HG03135 (cell line): Measurements from ENCODE around the gene IL15.
"Not testable (repeated sequence)": the region's sequence is repeated elsewhere in the genome, so short reads cannot be mapped to it uniquely, and the experiment has no call there.

Experiments used
- ATAC-seq: cut with Tn5 transposase; IDR thresholded peaks from one replicate; pipeline ENCODE4 v1.9.1; 2021; ENCODE audit warnings: mild to moderate bottlenecking, moderate library complexity; ENCODE audit not compliant: unreplicated experiment

Gene IL15

DNA sequence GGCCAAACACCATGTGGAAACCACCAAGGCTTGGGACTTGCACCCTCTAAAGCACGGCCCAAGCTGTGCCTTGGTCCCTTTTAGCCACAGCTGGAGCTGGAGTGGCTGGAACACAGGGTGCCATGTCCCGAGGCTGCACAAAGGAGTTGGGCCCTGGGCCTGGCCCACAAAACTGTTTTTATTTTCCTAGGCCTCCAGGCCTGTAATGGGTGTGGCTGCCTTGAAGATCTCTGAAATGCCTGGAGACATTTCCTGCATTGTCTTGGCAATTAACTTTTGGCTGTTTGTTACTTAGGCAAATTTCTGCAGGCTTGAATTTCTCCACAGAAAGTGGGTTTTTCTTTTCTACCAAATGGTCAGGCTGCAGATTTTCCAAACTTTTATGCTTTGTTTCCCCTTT, 55.7 kb downstream of the IL15 start:
- no peak for ATAC-seq

DNA sequence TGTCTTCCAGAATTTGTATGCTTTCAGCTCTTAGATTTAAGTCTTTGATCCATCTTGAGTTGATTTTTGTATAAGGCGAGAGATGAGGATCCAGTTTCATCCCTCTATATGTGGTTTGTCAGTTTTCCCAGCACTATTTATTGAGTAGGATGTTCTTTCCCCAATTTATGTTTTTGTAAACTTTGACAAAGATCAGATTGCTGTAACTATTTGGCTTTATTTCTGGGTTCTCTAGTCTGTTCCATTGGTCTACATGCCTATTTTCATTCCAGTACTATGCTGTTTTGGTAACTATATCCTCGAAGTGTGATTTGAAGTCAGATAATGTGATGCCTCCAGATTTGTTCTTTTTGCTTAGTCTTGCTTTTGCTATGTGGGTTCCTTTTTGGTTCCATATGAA, 60.7 kb downstream of the IL15 start:
- no peak for ATAC-seq

DNA sequence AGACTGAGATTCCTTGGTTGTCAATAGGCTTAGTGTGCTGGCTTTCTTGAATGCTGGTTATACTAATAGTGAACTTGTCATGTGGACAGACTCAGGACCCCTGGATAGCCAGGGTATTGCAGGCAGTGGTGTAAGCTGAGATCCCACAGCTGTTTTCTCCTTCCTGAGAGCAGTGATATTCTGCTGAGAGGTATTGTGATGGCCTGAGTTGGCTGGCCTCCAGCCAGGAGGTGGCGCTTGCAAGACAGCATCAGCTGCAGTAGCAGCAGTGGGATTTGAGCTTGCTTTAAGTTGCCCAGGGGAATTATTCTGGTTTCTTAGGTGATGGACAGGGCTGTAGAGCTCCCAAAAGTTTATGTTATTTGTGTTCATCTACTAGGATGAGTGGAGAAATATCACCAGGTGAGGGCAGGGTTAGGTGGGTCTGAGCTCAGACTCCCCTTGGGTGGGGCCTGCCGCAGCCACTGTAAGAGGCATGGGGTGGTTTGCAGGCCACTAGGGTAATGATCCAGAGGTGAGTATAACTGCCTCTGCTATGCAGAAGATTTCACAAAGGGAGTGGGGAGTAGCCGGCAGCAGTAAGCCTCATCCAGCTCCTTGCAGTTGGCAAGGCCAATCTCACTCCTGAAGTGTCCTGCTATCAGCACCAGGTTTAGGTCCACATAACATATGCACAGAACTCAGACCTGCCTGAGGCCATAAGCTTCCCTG, 66.2 kb downstream of the IL15 start:
- ATAC-seq: no peak

DNA sequence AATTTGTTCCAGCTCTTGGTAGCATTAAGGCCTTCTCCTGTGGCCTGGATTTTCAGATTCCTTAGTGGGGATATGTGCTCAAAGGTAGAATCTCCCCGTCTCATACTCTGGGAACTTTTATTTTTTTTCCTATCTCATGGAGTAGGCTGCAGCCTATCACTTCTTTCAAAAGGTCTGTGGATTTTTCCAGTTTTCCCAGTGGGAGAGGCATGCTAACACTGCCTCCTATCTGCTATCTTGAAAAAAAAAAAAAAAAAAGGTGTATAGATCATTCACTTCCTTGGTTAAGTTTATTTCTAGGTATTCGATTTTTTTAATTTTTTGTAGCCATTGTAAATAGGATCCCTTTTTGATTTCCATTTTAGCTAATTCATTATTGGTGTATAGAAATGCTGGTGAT, 67.1 kb downstream of the IL15 start:
- no peak for ATAC-seq

DNA sequence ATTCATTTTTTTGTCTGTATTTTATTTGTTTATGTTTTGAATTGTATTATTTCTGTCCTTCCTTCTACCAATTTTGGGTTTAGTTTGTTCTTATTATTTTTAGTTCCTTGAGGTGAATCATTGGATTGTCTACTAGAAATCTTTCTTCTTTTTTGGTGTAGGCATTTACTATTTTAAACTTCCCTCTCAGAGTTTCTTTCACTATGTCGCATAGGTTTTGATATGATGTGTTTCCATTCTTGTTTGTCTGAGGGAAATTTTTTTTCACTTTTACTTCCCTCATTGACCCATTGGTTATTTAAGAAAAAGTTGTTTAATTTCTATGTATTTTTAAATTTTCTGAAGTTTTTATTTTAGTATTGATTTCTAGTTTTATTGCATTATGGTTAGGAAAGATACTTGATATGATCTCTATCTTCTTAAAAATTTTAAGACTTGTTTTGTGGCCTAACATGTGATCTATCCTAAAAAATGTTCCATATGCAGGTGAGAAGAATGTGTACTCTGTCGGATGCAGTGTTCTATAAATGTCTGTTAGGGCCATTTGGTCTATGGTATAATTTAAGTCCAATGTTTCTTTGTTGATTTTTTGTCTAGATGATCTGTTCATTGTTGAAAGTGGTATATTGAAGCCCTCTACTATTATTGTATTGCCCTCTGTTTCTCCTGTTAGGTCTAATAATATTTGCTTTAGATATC, 68.8 kb downstream of the IL15 start:
- ATAC-seq: peak; percentile 55

DNA sequence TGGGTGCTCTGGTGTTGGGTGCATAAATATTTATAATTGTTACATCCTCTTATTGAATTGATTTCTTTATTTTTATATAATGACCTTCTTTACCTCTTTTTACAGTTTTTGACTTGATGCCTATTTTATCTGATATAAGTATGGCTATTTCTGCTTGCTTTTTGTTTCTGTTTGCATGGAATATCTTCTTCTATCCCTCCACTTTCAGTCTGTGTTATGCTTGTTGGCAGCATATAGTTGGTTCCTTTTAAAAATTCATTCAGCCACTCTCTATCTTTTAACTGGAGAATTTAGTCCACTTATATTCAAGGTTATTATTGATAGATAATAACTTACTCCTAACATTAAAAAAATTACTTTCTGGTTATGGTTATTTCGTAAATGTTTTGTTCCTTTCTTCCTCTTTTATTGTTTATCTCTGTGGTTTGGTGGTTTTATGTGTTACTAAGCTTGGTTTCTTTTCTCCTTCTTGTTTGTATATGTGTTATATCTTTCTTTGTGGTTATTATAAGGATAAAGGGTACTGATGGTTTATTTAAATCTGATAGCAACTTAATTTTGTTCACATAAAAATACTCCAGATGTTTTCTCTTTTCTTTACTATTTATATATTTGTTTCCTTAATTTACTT, 69.5 kb downstream of the IL15 start:
- ATAC-seq: peak; percentile 64

DNA sequence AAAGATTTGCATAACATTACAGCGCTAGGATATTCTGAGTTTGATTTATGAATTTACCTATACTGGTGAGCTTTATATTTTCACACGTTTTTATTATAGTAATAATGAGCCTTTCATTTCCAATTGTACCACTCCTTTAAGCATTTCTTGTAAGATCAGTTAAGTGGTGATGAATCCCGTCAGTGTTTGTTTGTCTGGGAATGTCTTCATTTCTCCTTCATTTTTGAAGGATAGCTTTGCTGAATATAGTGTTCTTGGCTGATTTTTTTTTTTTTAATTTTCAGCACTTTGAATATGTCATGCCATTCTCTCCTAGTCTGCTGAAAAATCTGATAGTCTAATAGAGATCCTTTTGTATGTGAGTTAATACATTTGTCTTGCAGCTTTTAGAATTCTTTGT, 70.1 kb downstream of the IL15 start:
- ATAC-seq: peak; percentile 14

DNA sequence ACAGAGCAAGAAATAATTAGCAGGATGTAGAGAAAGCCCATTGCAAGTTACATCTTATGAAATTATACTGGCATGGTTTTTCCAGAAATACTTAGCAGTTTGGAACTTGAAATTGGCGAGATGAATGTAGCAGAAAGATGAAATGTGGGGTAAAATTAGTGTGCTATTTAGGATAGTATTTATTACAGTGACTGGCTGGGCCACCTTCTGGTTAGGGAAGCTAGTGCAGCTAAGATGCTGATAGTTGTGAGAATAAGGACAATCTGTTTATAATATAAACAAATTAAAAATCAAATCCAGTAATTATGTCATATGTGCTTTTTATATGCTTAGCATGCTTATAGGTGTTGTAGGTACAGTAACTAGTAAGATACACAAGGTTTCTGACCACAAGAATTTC, 74.8 kb downstream of the IL15 start:
- no peak for ATAC-seq

DNA sequence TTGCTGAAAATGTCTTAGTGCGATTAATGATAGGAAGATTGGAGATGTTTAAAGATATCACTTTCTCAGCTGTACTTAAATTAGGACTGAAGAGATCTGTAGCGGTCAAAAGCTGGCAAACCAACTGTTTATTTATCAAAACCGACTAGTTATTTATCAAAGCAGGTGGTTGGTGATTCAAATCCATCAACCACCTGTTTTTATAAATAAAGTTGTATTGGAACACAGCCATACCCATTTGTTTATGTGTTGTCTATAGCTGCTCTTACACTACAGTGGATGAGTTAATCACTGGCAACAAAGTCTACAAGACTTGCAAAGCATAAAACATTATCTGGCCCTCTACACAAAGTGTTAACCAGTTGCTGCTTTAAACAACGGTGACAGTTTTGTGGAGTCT, 76.8 kb downstream of the IL15 start:
- no peak for ATAC-seq

DNA sequence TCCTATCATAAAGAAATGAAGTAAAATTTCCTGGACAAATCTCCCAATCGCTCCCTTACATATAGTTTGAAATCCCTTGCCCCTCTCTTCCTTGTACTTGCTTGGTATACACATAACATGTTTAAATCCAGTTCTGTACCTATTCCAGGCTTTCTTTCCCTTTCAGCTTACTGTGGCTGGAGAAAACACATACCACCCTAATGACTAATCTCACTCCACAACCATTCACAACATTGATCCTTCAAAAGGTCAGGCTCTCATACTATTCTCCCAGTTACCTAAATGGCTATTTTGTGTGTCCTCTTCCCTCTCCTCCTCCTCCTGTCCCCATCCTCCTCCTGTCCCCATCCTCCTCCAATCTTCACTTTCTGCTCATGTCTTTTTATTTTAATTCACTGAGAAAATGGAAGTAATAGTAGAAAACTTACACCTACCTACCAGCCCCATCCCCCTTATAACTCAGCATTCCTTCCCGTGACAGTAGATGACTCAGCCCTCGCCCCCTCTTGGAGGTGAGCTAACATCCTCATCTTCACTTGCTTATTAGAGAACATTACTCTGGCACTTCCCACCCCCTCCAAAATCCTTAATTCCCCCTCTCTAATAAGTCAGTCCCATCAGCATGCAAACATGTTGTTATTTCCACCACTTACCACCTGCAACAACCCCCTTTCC, 77.5 kb downstream of the IL15 start:
- ATAC-seq: no peak

DNA sequence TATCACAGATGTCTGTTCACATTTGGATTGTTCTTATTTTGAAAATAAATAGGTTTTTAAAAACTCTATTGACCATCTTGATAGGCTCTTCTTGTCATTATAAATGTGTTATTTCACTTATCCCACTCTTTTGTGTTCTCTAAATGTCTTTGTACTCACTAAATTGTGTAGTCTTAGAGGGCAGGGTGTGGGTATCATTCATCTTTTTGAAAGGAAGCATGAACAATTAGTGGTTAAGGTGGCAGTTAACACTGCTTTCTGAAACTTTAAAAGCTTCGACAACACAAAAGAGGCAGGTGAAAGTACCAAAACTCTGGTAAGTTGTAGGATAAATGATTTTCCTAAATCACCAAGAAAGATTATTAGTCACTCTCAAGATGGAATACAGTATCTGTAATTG, 83.2 kb downstream of the IL15 start:
- ATAC-seq: no peak

DNA sequence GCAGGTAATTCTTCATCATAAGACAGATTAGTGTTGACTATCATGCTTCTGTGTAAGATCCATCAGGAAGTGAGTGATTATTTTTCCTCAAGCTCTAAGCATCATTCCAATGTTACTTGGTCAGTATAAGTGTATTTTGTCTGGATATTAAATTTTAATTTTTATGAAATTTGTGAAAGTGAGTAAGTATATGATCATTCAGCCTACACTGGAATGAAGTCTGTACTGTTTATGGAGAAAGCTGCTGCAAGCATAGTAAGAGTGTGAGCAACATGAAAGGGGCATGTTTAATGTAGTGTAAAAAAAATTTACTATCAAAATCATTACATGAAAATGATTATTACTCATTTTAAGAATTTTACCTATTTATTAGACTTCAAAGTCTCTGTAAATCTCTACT, 84.8 kb downstream of the IL15 start:
- no peak for ATAC-seq

DNA sequence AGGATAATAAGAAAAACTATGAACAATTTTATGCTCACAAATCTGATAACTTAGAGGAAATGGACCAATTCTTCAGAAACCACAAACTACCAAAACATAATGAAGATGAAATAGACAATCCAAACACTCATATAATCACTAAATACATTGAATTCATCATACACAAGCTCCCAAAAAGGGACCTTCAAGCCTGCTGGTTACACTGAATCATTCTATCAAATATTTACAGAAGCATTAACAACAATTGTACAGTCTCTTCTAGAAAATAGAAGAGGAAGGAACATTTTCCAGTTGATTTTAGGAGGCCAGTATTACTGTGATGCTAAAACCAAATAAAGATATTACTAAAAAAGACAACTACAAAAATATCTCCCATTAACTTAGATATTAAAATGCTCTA, 88.3 kb downstream of the IL15 start:
- no peak for ATAC-seq

DNA sequence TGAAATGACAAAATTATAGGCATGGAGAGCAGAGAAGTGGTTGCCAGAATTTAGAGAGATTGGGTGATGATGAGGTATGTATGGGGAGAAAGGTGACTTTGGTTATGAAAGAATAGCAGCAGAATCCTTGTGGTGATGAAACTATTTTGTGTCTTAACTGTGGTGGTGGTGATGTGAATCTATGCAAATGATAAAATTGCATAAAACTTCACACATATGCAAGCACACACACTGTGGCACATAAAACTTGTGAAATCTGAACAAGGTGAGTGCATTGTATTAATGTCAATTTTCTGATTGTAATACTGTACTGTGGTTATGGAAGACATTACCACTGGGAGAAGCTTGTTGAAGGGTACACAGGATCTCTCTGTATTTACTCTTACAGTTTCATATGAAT, 91.0 kb downstream of the IL15 start:
- no peak for ATAC-seq

DNA sequence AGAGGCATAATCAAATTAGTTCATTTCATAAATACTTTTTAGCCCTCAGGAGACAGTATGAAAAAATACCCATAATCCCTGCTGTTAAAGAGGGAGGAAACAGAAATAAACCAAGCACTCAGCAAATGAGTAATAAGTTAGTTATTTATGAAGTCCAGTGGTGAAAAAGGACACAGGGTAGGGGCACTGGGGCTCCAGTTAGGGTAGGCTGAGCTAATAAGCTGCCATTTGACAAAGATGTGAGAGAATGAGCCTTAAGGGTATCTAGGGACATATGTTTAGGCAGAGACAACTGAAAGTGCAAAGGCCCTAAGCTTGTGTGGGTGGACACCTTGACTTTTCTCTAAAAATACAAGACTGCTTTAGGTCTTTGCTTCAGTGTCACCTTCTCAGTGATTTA, 94.4 kb downstream of the IL15 start:
- ATAC-seq: no peak

DNA sequence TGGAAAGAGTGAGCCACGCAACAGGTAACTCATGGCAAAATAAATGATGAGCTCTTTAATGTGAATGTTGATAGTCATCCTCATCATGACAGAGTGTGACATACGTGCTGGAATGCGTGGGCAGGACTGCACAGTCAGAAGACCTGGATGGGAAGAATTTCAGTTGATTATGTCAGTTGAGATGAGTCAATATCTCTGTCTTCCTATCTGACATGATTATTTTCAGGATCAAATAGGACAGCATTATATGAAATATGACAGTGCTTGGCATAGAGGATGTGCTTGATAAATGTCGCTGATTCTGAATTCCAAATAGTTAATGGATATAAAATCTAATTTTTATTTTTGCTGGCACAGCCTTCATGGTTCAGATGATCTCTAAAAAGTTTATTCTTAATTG, 95.1 kb downstream of the IL15 start:
- ATAC-seq: no peak

DNA sequence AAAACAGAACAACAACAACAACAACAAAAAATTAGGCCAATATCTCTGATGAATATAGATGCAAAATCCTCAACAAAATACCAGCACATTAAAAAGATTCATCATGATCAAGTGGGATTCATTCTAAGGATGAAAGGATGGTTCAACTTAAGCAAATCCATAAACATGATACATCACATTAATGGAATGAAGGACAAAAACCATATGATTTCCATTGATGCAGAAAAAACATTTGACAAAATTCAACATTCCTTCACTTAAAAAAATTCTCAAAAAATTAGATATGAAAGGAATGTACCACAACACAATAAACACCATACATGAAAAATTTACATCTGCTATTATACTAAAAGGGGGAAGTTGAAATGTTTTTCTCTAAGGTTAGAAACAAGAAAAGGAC, 103.3 kb downstream of the IL15 start:
- no peak for ATAC-seq

DNA sequence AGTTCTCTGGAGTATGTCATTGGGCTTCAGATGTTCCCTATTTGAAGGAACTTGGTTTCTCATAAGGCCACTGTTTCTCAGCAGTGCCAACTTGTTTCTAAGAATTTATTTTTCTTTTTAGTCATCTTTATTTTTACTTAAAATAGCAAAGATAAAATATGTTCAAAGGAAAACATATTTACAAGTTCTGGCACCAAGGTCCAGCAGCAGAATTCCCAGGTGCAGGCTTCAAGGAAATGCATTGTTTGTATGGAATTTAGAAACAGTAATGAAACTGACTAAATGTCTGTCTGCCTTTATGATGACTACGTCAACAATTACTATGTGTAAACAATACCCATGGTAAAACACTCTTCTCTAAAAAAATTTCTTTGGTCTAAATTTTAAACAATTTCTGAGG, 109.6 kb downstream of the IL15 start:
- no peak for ATAC-seq

DNA sequence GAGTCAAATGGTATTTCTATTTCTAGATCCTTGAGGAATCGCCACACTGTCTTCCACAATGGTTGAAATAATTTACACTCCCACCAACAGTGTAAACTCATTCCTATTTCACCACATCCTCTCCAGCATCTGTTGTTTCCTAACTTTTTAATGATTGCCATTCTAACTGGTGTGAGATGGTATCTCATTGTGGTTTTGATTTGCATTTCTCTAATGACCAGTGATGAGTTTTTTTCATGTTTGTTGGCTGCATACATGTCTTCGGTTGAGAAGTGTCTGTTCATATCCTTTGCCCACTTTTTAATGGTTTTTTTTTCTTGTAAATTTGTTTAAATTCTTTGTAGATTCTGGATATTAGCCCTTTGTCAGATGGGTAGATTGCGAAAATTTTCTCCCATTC, 115.4 kb downstream of the IL15 start:
- not testable (repeated sequence) for ATAC-seq

DNA sequence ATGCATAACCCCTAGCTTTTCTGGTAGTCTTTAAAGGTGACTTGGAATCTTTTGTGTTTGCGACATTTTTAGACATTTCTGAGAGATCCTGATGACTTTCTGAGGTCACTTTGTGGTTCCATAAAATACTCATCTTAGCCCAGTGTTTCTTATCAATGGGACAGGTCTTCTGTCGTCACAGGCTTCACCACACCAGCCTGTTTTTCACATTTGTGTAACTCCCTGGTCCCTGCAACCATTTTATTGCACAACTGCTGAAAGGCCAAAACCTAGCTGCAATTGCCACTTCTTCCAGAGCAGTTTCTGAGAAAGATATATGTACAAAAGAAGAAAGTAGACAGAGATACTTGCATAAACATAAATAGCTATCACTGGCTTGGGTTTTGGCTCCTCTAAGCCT, 120.9 kb downstream of the IL15 start:
- no peak for ATAC-seq

DNA sequence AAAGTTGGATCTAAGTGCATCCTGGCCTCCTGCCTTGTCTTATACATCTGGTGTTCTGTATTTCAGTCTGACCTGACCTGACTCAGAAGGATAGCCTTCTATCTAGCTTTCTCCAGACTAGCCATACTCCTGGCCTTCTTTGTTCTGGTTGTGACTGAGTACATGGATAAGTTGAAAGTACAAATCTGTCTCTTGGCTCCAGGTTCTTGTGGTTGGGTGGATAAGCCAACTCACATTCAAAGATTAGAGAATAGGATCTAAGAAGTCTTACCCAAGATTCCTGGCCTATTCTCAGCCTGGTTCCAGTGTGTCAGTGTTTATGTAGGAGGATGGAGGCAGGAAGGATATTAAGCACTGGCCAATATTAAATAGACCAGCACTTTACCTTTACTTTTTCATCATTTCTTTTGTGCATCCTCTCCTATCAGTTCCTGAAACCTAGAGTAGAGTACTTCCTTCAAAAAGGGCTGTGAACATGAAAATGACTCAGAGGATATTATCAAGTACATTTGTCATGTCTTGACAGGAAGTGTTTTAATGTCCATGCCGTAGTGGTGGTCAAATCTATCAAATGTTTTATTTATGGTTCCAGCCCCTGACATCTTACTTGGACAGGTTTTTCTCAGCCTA, 123.5 kb downstream of the IL15 start:
- no peak for ATAC-seq
